GM23338 (cell line): ENCODE results near the gene KLK1.

ENCODE experiments used
- CTCF ChIP-seq, 2 experiments: fragments of 200-600 bp in 1 of 2; sonication (generic) in 1 of 2; conservative IDR thresholded peaks; 2 replicates each; pipeline versions ENCODE4 v1.5.1 to v1.6.1; 2016 to 2017; ENCODE audit warnings: antibody characterized with exemption in 2 of 2, low read depth in 2 of 2, mild to moderate bottlenecking in 2 of 2, moderate library complexity in 1 of 2
- EZH2 ChIP-seq: fragments of 200-600 bp; sonication (generic); IDR thresholded peaks from one replicate; pipeline ENCODE4 v1.8.0; 2017; ENCODE audit warnings: antibody characterized with exemption, mild to moderate bottlenecking, low read depth; ENCODE audit not compliant: unreplicated experiment
- JUNB ChIP-seq: IDR thresholded peaks from one replicate; pipeline ENCODE4 v1.6.1; 2016; ENCODE audit warnings: antibody characterized with exemption; ENCODE audit not compliant: unreplicated experiment

DNA sequence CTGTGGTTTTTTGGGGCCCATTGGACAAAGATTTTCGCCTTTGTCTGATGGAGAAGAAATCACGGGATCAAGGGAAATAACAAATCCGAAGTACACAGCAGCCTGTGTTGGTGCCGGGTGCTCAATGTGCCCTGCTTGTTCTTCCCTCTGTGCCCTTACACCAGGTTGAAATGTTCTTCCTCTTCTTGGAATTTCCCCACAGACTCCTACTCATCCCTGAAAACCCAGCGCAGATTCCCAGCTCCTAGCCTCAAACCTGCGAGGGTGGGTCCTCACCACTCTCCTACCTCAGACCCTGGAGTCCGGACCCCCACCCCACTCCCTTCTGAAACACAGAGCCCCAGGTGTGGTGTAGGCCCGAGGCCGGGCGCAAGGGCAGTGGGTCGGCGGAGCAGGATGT is 38.3 kb downstream of the KLK1 start:
- TF ChIP-seq EZH2 (no peak), CTCF (conservative IDR thresholded peaks at IDR 0.05; ENCODE audit: low read depth in 2 of 2) (no peak), JUNB (no peak)
